Caco-2 (cell line): ENCODE data around the gene MOCS1. TPM values are rescaled to one million over a fixed set of nuclear protein-coding genes. Genes with fewer than 3 reads are reported as not detected.

Source experiments
- BruUV-seq: library from RNA; stranded (reverse); fragments of 400-500 nt; replicated peaks from 2 replicates; lab custom pipeline; 2021; lab: Mats Ljungman, UMichigan
- CTCF ChIA-PET: fragments of 300-600 bp; sonication (Branson Sonifier 250); formaldehyde crosslinking; loops from one replicate; lab custom pipeline; 2022; ENCODE audit warnings: antibody characterized with exemption; lab: Charles Lee
- POLR2A ChIA-PET: fragments of 300-600 bp; sonication (Branson Sonifier 250); formaldehyde crosslinking; loops from one replicate; lab custom pipeline; 2022; ENCODE audit warnings: antibody characterized with exemption; lab: Charles Lee
- DNase-seq, 2 experiments: peaks; one replicate each; pipeline versions ENCODE4 v3.0.0 to v3.0.0-alpha.2; 2020 to 2022
- H3K27me3 ChIP-seq: replicated peaks from 2 replicates; pipeline ENCODE4 v1.6.0; 2011; ENCODE audit warnings: low read length; ENCODE audit not compliant: control insufficient read depth, insufficient read depth
- H3K36me3 ChIP-seq: 2 replicates; pipeline ENCODE4 v1.5.1; 2011; ENCODE audit warnings: low read length; ENCODE audit not compliant: control insufficient read depth, insufficient read depth
- H3K4me1 ChIP-seq: fragments of 250-450 bp; sonication (Bioruptor Pico); 2 replicates; pipeline ENCODE4 v1.5.1; 2020; ENCODE audit warnings: mild to moderate bottlenecking
- H3K4me3 ChIP-seq: 2 replicates; pipeline ENCODE4 v1.5.1; 2011; ENCODE audit warnings: low read depth, mild to moderate bottlenecking, control low read depth, low read length
- H3K9me3 ChIP-seq: fragments of 250-450 bp; sonication (Bioruptor Pico); 2 replicates; pipeline ENCODE4 v1.5.1; 2020; ENCODE audit warnings: mild to moderate bottlenecking, moderate library complexity
- H3K27ac Mint-ChIP-seq: one replicate; pipeline ENCODE4 v1.8.0; 2022; ENCODE audit warnings: mixed read lengths; ENCODE audit not compliant: unreplicated experiment
- H3K27me3 Mint-ChIP-seq: one replicate; pipeline ENCODE4 v1.8.0; 2022; ENCODE audit warnings: mixed read lengths; ENCODE audit not compliant: insufficient read depth, unreplicated experiment
- H3K36me3 Mint-ChIP-seq: one replicate; pipeline ENCODE4 v1.8.0; 2022; ENCODE audit warnings: mild to moderate bottlenecking, mixed read lengths; ENCODE audit not compliant: insufficient read depth, unreplicated experiment
- H3K4me1 Mint-ChIP-seq: one replicate; pipeline ENCODE4 v1.8.0; 2022; ENCODE audit warnings: low read depth, mixed read lengths; ENCODE audit not compliant: unreplicated experiment
- H3K4me3 Mint-ChIP-seq: one replicate; pipeline ENCODE4 v1.8.0; 2022; ENCODE audit warnings: mild to moderate bottlenecking, moderate library complexity, mixed read lengths; ENCODE audit not compliant: unreplicated experiment
- H3K9me3 Mint-ChIP-seq: one replicate; pipeline ENCODE4 v1.8.0; 2022; ENCODE audit warnings: mixed read lengths; ENCODE audit not compliant: unreplicated experiment
- CTCF ChIP-seq, 2 experiments: fragments of 200-600 bp in 1 of 2; IDR thresholded peaks; 1 replicate in 1 of 2; 2 replicates in 1 of 2; pipeline versions ENCODE4 v1.5.1 to v1.8.0; 2011 to 2022; ENCODE audit warnings: antibody characterized with exemption in 1 of 2, control low read depth in 1 of 2, inconsistent platforms in 1 of 2, low read depth in 1 of 2, low read length in 1 of 2, mild to moderate bottlenecking in 1 of 2, moderate library complexity in 1 of 2; ENCODE audit not compliant: insufficient read depth in 1 of 2, severe bottlenecking in 1 of 2, unreplicated experiment in 1 of 2
- intact Hi-C: fragments of 100-400 bp; cut with micrococcal nuclease; formaldehyde crosslinking; loops from one replicate; pipeline ENCODE4 v1.10.0; 2022; ENCODE audit not compliant: unreplicated experiment
- total RNA-seq: library from RNA; stranded (reverse); gene quantifications from 2 replicates; pipeline ENCODE4 v1.2.3, GENCODE V29; 2022

MOCS1 gene
- total RNA-seq, 1 experiment from 2014 or later, result 44.7 TPM

- Histone ChIP-seq H3K4me3 (no peak overlapping the region), H3K9me3 (no peaks in the 10 kb centered on the region), H3K4me1 (peaks cover 26% of the 10 kb centered on the region), H3K36me3 (no peaks in the 10 kb centered on the region), H3K27me3 (no peaks in the 10 kb centered on the region)
- DNase-seq, result no peak
- H3K9me3 Mint-ChIP-seq, result no peaks in the 10 kb centered on the region
- peaks cover 21% of the 10 kb centered on the region for H3K4me1 Mint-ChIP-seq
- H3K4me3 Mint-ChIP-seq, result no peak overlapping the region
- BruUV-seq, result no TSS peak
- H3K27ac Mint-ChIP-seq, result no peak overlapping the region
- no peak for TF ChIP-seq CTCF (IDR thresholded peaks at IDR 0.05; ENCODE audit: insufficient read depth in 1 of 2, low read depth in 1 of 2, low read length in 1 of 2, severe bottlenecking in 1 of 2, unreplicated experiment in 1 of 2)
- CTCF ChIA-PET, result no interaction called here
- intact Hi-C loops, result no loop called here
- no peaks in the 10 kb centered on the region for H3K36me3 Mint-ChIP-seq
- H3K27me3 Mint-ChIP-seq, result no peaks in the 10 kb centered on the region
- POLR2A ChIA-PET, result no interaction called here
These were observed 8.8 kb upstream of the MOCS1 start for GRCh38 chr6:39942903-39943580.

GRCh38 chr6:39941820-39942219 is 7.6 kb upstream of the MOCS1 start:
- H3K9me3 Mint-ChIP-seq, result no peaks in the 10 kb centered on the region
- no TSS peak for BruUV-seq
- no peaks in the 10 kb centered on the region for H3K27me3 Mint-ChIP-seq
- ChIA-PET POLR2A (no interaction called here), CTCF (no interaction called here)
- no peaks in the 10 kb centered on the region for H3K36me3 Mint-ChIP-seq
- H3K4me1 Mint-ChIP-seq, result peaks cover 9% of the 10 kb centered on the region
- no peak overlapping the region for H3K4me3 Mint-ChIP-seq
- Histone ChIP-seq H3K4me3 (no peak overlapping the region), H3K36me3 (no peaks in the 10 kb centered on the region), H3K27me3 (no peaks in the 10 kb centered on the region), H3K4me1 (peaks cover 14% of the 10 kb centered on the region), H3K9me3 (no peaks in the 10 kb centered on the region)
- no peak overlapping the region for H3K27ac Mint-ChIP-seq
- no peak for TF ChIP-seq CTCF (IDR thresholded peaks at IDR 0.05; ENCODE audit: insufficient read depth in 1 of 2, low read depth in 1 of 2, low read length in 1 of 2, severe bottlenecking in 1 of 2, unreplicated experiment in 1 of 2)
- intact Hi-C loops, result no loop called here
- DNase-seq, result no peak

GRCh38 chr6:39941138-39941537 is 6.9 kb upstream of the MOCS1 start:
- Mint-ChIP-seq H3K4me3 (no peak overlapping the region), H3K9me3 (no peaks in the 10 kb centered on the region), H3K4me1 (peaks cover 9% of the 10 kb centered on the region), H3K36me3 (no peaks in the 10 kb centered on the region), H3K27me3 (no peaks in the 10 kb centered on the region), H3K27ac (no peak overlapping the region)
- BruUV-seq, result no TSS peak
- POLR2A ChIA-PET, result no interaction called here
- no peak for DNase-seq
- no peaks in the 10 kb centered on the region for H3K9me3 ChIP-seq
- intact Hi-C loops, result no loop called here
- CTCF ChIA-PET, result no interaction called here
- no peaks in the 10 kb centered on the region for H3K27me3 ChIP-seq
- TF ChIP-seq CTCF (IDR thresholded peaks at IDR 0.05; ENCODE audit: insufficient read depth in 1 of 2, low read depth in 1 of 2, low read length in 1 of 2, severe bottlenecking in 1 of 2, unreplicated experiment in 1 of 2), result no peak
- no peak overlapping the region for H3K4me3 ChIP-seq
- H3K4me1 ChIP-seq, result peaks cover 7% of the 10 kb centered on the region; the same call in 1 of the 2 replicates
- no peaks in the 10 kb centered on the region for H3K36me3 ChIP-seq
